ENCODE measurements around the gene ABCC4. TPM values are rescaled to one million over a fixed set of nuclear protein-coding genes. Genes with fewer than 3 reads are reported as not detected.

The ABCC4 gene
- total and polyA plus RNA-seq, 2 of the 13 experiments (the other 11 are each of a cell fraction or from before 2014, with no cell fraction given), result 4.2 to 11.3 TPM

- TF ChIP-seq EED (CRISPR knock-in tag; IDR thresholded peaks at IDR 0.05) (peak; percentile 69; the same call in 1 of the 2 replicates), ZNF44 (CRISPR knock-in tag; IDR thresholded peaks at IDR 0.05) (no peak), EZH2 (conservative IDR thresholded peaks at IDR 0.05; ENCODE audit: low read depth, low read length) (no peak), MZF1 (CRISPR knock-in tag; IDR thresholded peaks at IDR 0.05; ENCODE audit: borderline replicate concordance) (no peak), HDAC2 (CRISPR knock-in tag; IDR thresholded peaks at IDR 0.05) (no peak), KAT7 (CRISPR knock-in tag; IDR thresholded peaks at IDR 0.05; ENCODE audit: borderline replicate concordance) (no peak), ZNF263 (CRISPR knock-in tag; IDR thresholded peaks at IDR 0.05) (no peak), SRSF9 (IDR thresholded peaks at IDR 0.05; ENCODE audit: borderline replicate concordance, insufficient read depth, low read depth, low read length, poor library complexity, severe bottlenecking) (no peak), TEAD3 (CRISPR knock-in tag; optimal IDR thresholded peaks at IDR 0.05; ENCODE audit: borderline replicate concordance) (no peak), ZNF724P (CRISPR knock-in tag; IDR thresholded peaks at IDR 0.05; ENCODE audit: borderline replicate concordance) (no peak), ZNF878 (CRISPR knock-in tag; IDR thresholded peaks at IDR 0.05) (no peak), ZNF317 (CRISPR knock-in tag; IDR thresholded peaks at IDR 0.05) (no peak), ZNF646 (CRISPR knock-in tag; IDR thresholded peaks at IDR 0.05) (no peak), STAT5B (CRISPR knock-in tag; IDR thresholded peaks at IDR 0.05) (no peak)
- TF ChIP-seq, protein P1, sequence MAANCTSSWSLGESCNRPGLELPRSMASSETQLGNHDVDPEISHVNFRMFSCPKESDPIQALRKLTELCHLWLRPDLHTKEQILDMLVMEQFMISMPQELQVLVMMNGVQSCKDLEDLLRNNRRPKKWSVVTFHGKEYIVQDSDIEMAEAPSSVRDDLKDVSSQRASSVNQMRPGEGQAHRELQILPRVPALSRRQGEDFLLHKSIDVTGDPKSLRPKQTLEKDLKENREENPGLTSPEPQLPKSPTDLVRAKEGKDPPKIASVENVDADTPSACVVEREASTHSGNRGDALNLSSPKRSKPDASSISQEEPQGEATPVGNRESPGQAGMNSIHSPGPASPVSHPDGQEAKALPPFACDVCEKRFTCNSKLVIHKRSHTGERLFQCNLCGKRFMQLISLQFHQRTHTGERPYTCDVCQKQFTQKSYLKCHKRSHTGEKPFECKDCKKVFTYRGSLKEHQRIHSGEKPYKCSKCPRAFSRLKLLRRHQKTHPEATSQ (CRISPR knock-in tag; IDR thresholded peaks at IDR 0.05; ENCODE audit: borderline replicate concordance), result no peak
- TF ChIP-seq, protein P2, sequence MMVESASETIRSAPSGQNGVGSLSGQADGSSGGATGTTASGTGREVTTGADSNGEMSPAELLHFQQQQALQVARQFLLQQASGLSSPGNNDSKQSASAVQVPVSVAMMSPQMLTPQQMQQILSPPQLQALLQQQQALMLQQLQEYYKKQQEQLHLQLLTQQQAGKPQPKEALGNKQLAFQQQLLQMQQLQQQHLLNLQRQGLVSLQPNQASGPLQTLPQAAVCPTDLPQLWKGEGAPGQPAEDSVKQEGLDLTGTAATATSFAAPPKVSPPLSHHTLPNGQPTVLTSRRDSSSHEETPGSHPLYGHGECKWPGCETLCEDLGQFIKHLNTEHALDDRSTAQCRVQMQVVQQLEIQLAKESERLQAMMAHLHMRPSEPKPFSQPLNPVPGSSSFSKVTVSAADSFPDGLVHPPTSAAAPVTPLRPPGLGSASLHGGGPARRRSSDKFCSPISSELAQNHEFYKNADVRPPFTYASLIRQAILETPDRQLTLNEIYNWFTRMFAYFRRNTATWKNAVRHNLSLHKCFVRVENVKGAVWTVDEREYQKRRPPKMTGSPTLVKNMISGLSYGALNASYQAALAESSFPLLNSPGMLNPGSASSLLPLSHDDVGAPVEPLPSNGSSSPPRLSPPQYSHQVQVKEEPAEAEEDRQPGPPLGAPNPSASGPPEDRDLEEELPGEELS (CRISPR knock-in tag; IDR thresholded peaks at IDR 0.05), result 0 out of 2 replicates have a peak, but pooled peaks have one; percentile 13
- TF ChIP-seq, protein P3, sequence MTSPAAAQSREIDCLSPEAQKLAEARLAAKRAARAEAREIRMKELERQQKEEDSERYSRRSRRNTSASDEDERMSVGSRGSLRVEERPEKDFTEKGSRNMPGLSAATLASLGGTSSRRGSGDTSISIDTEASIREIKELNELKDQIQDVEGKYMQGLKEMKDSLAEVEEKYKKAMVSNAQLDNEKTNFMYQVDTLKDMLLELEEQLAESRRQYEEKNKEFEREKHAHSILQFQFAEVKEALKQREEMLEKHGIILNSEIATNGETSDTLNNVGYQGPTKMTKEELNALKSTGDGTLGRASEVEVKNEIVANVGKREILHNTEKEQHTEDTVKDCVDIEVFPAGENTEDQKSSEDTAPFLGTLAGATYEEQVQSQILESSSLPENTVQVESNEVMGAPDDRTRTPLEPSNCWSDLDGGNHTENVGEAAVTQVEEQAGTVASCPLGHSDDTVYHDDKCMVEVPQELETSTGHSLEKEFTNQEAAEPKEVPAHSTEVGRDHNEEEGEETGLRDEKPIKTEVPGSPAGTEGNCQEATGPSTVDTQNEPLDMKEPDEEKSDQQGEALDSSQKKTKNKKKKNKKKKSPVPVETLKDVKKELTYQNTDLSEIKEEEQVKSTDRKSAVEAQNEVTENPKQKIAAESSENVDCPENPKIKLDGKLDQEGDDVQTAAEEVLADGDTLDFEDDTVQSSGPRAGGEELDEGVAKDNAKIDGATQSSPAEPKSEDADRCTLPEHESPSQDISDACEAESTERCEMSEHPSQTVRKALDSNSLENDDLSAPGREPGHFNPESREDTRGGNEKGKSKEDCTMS (CRISPR knock-in tag; conservative IDR thresholded peaks at IDR 0.05), result no peak
Measured at GRCh38 chr13:95301183-95301967, at the start of gene ABCC4 (continued).

Data from HepG2 (cell line).